Measurements from ENCODE around the gene KRTAP5-8.

DNA sequence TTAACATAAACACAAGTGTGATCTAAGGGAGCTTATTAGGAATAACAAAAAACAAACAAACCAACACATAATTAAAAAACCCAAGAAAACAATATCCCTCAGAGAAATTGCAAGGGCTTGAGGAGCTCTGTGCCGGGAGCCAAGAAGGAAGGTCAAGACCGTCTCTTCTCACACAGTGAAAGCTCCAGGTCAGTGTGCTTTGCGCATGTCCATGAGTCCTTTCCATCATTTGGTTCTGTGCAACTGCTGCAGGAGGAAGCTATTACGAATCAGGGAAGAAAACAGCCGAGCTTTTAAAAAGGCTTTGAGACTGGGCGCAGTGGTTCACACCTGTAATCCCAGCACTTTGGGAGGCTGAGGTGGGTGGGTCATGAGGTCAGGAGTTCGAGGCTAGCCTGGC, 4.6 kb downstream of the KRTAP5-8 start:
- TF ChIP-seq, protein P1, sequence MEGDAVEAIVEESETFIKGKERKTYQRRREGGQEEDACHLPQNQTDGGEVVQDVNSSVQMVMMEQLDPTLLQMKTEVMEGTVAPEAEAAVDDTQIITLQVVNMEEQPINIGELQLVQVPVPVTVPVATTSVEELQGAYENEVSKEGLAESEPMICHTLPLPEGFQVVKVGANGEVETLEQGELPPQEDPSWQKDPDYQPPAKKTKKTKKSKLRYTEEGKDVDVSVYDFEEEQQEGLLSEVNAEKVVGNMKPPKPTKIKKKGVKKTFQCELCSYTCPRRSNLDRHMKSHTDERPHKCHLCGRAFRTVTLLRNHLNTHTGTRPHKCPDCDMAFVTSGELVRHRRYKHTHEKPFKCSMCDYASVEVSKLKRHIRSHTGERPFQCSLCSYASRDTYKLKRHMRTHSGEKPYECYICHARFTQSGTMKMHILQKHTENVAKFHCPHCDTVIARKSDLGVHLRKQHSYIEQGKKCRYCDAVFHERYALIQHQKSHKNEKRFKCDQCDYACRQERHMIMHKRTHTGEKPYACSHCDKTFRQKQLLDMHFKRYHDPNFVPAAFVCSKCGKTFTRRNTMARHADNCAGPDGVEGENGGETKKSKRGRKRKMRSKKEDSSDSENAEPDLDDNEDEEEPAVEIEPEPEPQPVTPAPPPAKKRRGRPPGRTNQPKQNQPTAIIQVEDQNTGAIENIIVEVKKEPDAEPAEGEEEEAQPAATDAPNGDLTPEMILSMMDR (conservative IDR thresholded peaks at IDR 0.05; ENCODE audit: low read depth, low read length), result no peak
- TF ChIP-seq EZH2 (IDR thresholded peaks at IDR 0.05; ENCODE audit: low read length, unreplicated experiment) (no peak), EZH2phosphoT487 (IDR thresholded peaks at IDR 0.05; ENCODE audit: borderline replicate concordance, low read length) (no peak)
